MM.1S (cell line): ENCODE measurements around the gene DPM2.

Source experiments
- DNase-seq: peaks from one replicate; pipeline ENCODE4 v3.0.0-alpha.2; 2015
- H2AFZ ChIP-seq: fragments of 300-600 bp; sonication (generic); 2 replicates; pipeline ENCODE4 v1.6.0; 2016; ENCODE audit warnings: antibody characterized with exemption, low read length
- H3F3A ChIP-seq: fragments of 300-600 bp; sonication (generic); 2 replicates; pipeline ENCODE4 v1.6.1; 2016; ENCODE audit warnings: mild to moderate bottlenecking, antibody characterized with exemption, low read length, moderate library complexity, mixed read lengths; ENCODE audit not compliant: insufficient read depth
- H3K27ac ChIP-seq: fragments of 300-600 bp; sonication (generic); 2 replicates; pipeline ENCODE4 v1.5.1; 2016; ENCODE audit warnings: mild to moderate bottlenecking, low read length
- H3K27me3 ChIP-seq: fragments of 300-600 bp; sonication (generic); replicated peaks from 2 replicates; pipeline ENCODE4 v1.6.0; 2016; ENCODE audit warnings: low read length; ENCODE audit not compliant: insufficient read depth
- H3K36me3 ChIP-seq: fragments of 300-600 bp; sonication (generic); replicated peaks from 2 replicates; pipeline ENCODE4 v1.6.1; 2016; ENCODE audit warnings: mild to moderate bottlenecking, low read length, mixed read lengths; ENCODE audit not compliant: insufficient read depth
- H3K4me1 ChIP-seq: fragments of 300-600 bp; sonication (generic); 2 replicates; pipeline ENCODE4 v1.6.1; 2016; ENCODE audit warnings: low read length, mixed read lengths
- H3K4me2 ChIP-seq: fragments of 300-600 bp; sonication (generic); 2 replicates; pipeline ENCODE4 v1.6.0; 2016; ENCODE audit warnings: low read depth, low read length
- H3K4me3 ChIP-seq: fragments of 300-600 bp; sonication (generic); 2 replicates; pipeline ENCODE4 v1.5.1; 2016; ENCODE audit warnings: low read length, mixed read lengths
- H3K79me2 ChIP-seq: fragments of 300-600 bp; sonication (generic); 2 replicates; pipeline ENCODE4 v1.6.1; 2016; ENCODE audit warnings: mixed run types, low read length, mixed read lengths
- H3K9ac ChIP-seq: fragments of 300-600 bp; sonication (generic); 2 replicates; pipeline ENCODE4 v1.6.1; 2016; ENCODE audit warnings: low read length, mixed read lengths
- H3K9me2 ChIP-seq: fragments of 300-600 bp; sonication (generic); replicated peaks from 2 replicates; pipeline ENCODE4 v1.6.1; 2016; ENCODE audit warnings: mild to moderate bottlenecking, low read length, mixed read lengths; ENCODE audit not compliant: insufficient read depth
- H3K9me3 ChIP-seq: fragments of 300-600 bp; sonication (generic); replicated peaks from 2 replicates; pipeline ENCODE4 v1.6.1; 2016; ENCODE audit warnings: mild to moderate bottlenecking, low read length, mixed read lengths; ENCODE audit not compliant: insufficient read depth
- H4K20me1 ChIP-seq: fragments of 300-600 bp; sonication (generic); 2 replicates; pipeline ENCODE4 v1.6.1; 2016; ENCODE audit warnings: mild to moderate bottlenecking, low read length, moderate library complexity, mixed read lengths; ENCODE audit not compliant: insufficient read depth
- EZH2 ChIP-seq: fragments of 300-600 bp; sonication (generic); optimal IDR thresholded peaks from 2 replicates; pipeline ENCODE3; 2017; ENCODE audit warnings: low read depth, mild to moderate bottlenecking, antibody characterized with exemption, low read length, mixed read lengths
- EZH2phosphoT487 ChIP-seq: fragments of 300-600 bp; sonication (generic); IDR thresholded peaks from 2 replicates; pipeline ENCODE4 v1.6.1; 2018; ENCODE audit warnings: antibody characterized with exemption, low read length
- TF ChIP-seq, protein P1 (sequence below): fragments of 300-600 bp; sonication (generic); IDR thresholded peaks from 2 replicates; pipeline ENCODE4 v1.5.1; 2016; ENCODE audit warnings: antibody characterized with exemption, low read length, mixed read lengths

Gene DPM2

GRCh38 chr9:127924736-127925444 lies 12.8 kb downstream of the DPM2 start:
- Histone ChIP-seq H3K4me3 (no peak overlapping the region), H3K4me1 (peaks cover 37% of the 10 kb centered on the region), H3K9me3 (no peaks in the 10 kb centered on the region), H3F3A (peaks cover 40% of the 10 kb centered on the region), H4K20me1 (no peaks in the 10 kb centered on the region), H3K9ac (no peak overlapping the region), H3K36me3 (no peaks in the 10 kb centered on the region), H3K4me2 (no peak overlapping the region), H3K79me2 (no peaks in the 10 kb centered on the region), H3K9me2 (no peaks in the 10 kb centered on the region), H3K27me3 (no peaks in the 10 kb centered on the region), H2AFZ (no peak overlapping the region), H3K27ac (no peak overlapping the region)
- TF ChIP-seq EZH2phosphoT487 = no peak
- TF ChIP-seq EZH2 = no peak
- TF ChIP-seq, protein P1, sequence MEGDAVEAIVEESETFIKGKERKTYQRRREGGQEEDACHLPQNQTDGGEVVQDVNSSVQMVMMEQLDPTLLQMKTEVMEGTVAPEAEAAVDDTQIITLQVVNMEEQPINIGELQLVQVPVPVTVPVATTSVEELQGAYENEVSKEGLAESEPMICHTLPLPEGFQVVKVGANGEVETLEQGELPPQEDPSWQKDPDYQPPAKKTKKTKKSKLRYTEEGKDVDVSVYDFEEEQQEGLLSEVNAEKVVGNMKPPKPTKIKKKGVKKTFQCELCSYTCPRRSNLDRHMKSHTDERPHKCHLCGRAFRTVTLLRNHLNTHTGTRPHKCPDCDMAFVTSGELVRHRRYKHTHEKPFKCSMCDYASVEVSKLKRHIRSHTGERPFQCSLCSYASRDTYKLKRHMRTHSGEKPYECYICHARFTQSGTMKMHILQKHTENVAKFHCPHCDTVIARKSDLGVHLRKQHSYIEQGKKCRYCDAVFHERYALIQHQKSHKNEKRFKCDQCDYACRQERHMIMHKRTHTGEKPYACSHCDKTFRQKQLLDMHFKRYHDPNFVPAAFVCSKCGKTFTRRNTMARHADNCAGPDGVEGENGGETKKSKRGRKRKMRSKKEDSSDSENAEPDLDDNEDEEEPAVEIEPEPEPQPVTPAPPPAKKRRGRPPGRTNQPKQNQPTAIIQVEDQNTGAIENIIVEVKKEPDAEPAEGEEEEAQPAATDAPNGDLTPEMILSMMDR = no peak
- DNase-seq = no peak

DNA sequence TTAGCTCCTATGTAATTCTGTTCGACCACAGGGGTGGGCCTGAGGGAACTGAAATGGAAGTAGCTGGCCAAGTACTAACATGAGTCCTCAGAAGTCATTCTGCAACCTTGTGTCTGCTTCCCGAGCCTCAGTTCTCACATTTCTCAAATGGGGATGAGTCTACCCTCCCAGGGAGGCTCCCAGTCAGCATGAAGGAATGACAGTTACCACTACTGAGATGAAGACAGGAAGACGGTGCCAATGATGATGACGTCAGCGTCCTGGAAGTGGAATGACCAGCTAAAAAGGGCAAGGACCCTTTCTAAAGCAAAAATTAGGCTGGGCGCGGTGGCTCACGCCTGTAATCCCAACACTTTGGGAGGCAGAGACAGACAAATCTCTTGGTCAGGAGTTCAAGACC lies 13.9 kb downstream of the DPM2 start:
- TF ChIP-seq, protein P1 = no peak
- TF ChIP-seq EZH2phosphoT487 (no peak), EZH2 (no peak)
- Histone ChIP-seq H3K9me3 (no peaks in the 10 kb centered on the region), H3F3A (peaks cover 30% of the 10 kb centered on the region), H3K9ac (no peak overlapping the region), H3K27me3 (no peaks in the 10 kb centered on the region), H3K9me2 (no peaks in the 10 kb centered on the region), H3K36me3 (no peaks in the 10 kb centered on the region), H3K4me3 (no peak overlapping the region), H3K79me2 (peaks cover 4% of the 10 kb centered on the region; the same call in 1 of the 2 replicates), H3K4me2 (no peak overlapping the region), H3K4me1 (peaks cover 26% of the 10 kb centered on the region), H4K20me1 (no peaks in the 10 kb centered on the region), H3K27ac (no peak overlapping the region), H2AFZ (no peak overlapping the region)
- no peak for DNase-seq

GRCh38 chr9:127923046-127923445 lies 14.6 kb downstream of the DPM2 start:
- TF ChIP-seq EZH2 = no peak
- TF ChIP-seq, protein P1 = no peak
- no peak for TF ChIP-seq EZH2phosphoT487
- Histone ChIP-seq H2AFZ (no peak overlapping the region), H3K4me3 (no peak overlapping the region), H4K20me1 (no peaks in the 10 kb centered on the region), H3F3A (peaks cover 22% of the 10 kb centered on the region), H3K9me3 (no peaks in the 10 kb centered on the region), H3K9me2 (no peaks in the 10 kb centered on the region), H3K4me2 (no peak overlapping the region), H3K9ac (no peak overlapping the region), H3K36me3 (no peaks in the 10 kb centered on the region), H3K27ac (no peak overlapping the region), H3K4me1 (peaks cover 25% of the 10 kb centered on the region), H3K27me3 (no peaks in the 10 kb centered on the region), H3K79me2 (peaks cover 8% of the 10 kb centered on the region)
- DNase-seq = no peak
